ENCODE data around the gene ANKRD63.
A peak's percentile ranks its signal among the peaks of the same experiment; 100 is the strongest.

Gene ANKRD63

DNA sequence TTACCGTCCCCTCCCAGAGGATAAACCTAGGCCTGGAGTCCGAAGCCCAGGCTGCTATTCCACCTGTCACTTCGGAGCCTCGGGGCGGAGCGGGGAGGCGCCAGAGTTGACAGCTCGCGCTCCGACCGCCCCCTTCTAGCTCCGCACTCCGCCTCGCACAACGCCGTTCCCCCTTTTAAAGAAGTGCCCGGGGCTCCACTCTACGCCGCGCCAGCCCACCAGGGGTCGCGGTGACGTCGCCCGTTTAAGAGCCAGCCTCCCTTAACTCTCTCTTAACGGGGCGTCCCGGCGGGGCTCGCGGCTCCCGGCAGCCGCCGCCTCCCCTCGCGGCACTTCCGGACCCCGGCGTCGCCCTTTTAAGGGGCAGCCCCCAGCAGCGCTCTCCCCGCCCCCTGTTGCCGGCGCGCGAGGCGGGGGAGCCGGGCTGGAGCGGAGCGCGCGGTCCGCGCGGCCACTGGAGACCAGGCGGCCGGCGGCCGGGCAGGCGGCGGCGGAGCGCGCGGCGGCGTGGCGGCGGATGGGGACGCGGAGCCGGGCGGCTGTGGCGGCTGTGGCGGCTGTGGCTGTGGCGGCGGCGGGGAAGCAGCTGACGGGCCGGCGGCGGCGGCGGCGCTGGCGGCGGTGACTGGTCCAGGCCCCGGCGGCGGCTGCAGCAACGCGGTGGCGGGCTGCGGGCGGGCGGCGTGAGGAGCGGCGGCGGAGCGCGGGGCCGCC is 40.5 kb upstream of the ANKRD63 start, which contains the start of gene INAFM2:
Gene INAFM2, plus strand, starts transcription at position 454 of the 714 bp plus-strand sequence. CDS start 364 bp downstream, outside the sequence.
- in situ Hi-C loops (cut with MboI; ENCODE audit: low sequenced_read_pairs), result no loop called here
- Histone ChIP-seq H3K4me3 (peak within 1 kb of the TSS; percentile 52), H3K27me3 (ENCODE audit: low read depth) (no peaks in the 10 kb centered on the region), H3K36me3 (replicated peaks) (peaks cover 26% of the 10 kb centered on the region), H3K4me1 (peaks cover 64% of the 10 kb centered on the region), H3K9me3 (no peaks in the 10 kb centered on the region)
- peak; percentile 96 to 98 for DNase-seq (ENCODE audit: low spot score in 2 of 2)

DNA sequence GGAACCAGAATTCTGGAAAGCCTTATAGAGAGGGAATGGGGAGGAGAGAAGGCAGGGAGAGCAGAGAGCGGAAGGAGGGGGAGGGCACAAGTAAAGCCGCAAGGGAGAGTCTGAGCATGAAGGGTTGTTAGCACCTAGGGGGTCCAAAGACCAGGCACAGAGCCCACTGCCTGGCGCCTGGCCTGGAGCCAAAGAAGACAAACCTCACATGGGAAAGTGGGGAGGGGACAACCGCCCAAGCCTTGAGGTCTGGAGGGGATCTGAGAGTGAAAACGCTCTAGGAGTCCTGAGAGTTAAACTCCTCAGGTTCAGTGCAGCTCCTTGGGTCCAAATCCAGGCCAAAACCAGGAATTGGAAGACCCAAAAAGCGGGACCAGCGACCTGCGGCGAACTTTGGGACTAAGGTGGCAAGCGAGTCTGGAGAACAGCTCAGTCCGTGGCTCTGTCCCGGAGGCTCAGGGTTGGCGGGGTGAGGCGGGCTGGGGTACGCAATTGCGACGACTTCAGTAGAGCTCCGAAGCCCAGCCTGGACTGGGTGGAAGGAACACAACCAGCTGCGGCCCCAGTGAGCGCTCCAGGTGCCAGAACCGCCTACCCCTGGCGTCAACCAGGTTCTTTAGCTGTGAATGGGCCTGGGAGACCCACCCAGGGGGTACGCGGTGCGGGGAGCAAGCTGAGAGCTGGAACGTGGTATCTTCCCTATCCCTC is 39.8 kb upstream of the ANKRD63 start:
- in situ Hi-C loops (cut with MboI; ENCODE audit: low sequenced_read_pairs), result no loop called here
- peaks cover 19% of the 10 kb centered on the region for H3K36me3 ChIP-seq (replicated peaks)
- peak overlapping the region; percentile 12 for H3K4me3 ChIP-seq
- H3K27me3 ChIP-seq (ENCODE audit: low read depth), result no peaks in the 10 kb centered on the region
- peak in 1 of 2 experiments; percentile 63 for DNase-seq (ENCODE audit: low spot score in 2 of 2)
- H3K9me3 ChIP-seq, result no peaks in the 10 kb centered on the region
- H3K4me1 ChIP-seq, result peaks cover 56% of the 10 kb centered on the region

DNA sequence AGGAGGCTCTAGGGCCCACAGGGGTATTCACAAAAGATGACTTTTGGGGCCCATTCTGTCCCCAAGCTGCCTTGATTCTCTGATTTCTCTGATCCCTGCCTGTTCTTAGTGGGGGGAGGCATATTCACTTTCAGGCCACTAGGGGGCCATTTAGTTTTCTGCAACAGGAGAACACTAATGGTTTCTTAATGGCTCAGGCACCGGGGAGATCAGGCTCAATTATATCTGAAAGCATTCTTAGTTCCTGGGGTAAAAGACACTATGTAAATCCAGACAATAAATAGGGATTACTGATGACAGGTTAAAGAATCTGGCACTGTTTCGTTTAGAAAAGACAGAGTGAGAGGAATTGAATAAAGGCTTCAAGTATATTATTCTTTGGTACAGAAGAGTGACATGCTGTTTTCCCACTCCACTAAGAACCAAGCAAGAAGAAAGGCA is 38.1 kb upstream of the ANKRD63 start:
- H3K4me3 ChIP-seq, result no peak overlapping the region
- H3K27me3 ChIP-seq (ENCODE audit: low read depth), result no peaks in the 10 kb centered on the region
- in situ Hi-C loops (cut with MboI; ENCODE audit: low sequenced_read_pairs), result no loop called here
- peaks cover 7% of the 10 kb centered on the region for H3K36me3 ChIP-seq (replicated peaks)
- no peaks in the 10 kb centered on the region for H3K9me3 ChIP-seq
- peak; percentile 84 to 100 for DNase-seq (ENCODE audit: low spot score in 2 of 2)
- peaks cover 39% of the 10 kb centered on the region for H3K4me1 ChIP-seq

DNA sequence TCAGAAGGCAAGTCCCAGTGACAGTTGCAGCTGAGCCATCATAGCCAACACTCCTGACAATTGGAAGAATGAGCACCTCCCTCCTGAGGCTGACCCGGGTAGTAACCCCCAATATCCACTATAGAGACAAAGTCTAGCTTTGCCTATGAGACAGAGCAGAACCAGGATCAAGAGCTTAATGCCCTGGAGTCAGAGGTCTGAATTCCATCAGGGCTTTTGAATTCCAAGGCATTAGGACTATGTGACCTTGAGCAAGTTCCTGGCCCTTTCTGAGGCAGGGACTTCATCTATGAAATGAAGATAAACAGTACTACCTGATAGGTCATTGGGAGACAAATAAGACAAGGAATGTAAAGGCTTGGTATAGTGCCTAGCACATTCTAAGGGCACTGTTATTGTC is 37.5 kb upstream of the ANKRD63 start:
- Histone ChIP-seq H3K4me3 (no peak overlapping the region), H3K27me3 (ENCODE audit: low read depth) (no peaks in the 10 kb centered on the region), H3K36me3 (replicated peaks) (peaks cover 4% of the 10 kb centered on the region; the same call in 1 of the 2 replicates), H3K9me3 (no peaks in the 10 kb centered on the region), H3K4me1 (peaks cover 35% of the 10 kb centered on the region)
- in situ Hi-C loops (cut with MboI; ENCODE audit: low sequenced_read_pairs), result no loop called here
- DNase-seq (ENCODE audit: low spot score in 2 of 2), result peak; percentile 61 to 77

DNA sequence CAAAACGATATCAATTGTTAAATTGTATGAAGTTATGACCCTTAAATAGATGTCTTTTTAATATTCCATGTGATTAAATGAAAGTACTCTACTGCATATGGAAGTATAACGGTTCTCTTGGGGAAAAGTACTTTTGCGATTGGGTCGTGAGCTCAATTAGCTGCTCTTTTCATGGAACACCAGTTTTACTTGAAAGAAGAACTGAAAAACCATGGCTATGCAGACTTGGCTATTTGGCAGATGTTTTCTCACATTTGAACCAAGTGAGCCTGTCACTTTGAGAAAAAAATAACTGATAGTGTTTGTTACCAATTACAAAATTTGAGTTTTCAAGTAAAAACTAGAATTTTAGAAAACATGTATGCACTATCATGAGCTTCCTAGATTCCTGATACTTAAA is 34.7 kb upstream of the ANKRD63 start:
- in situ Hi-C loops (cut with MboI; ENCODE audit: low sequenced_read_pairs), result no loop called here
- no peaks in the 10 kb centered on the region for H3K9me3 ChIP-seq
- no peak for DNase-seq (ENCODE audit: low spot score in 2 of 2)
- H3K4me1 ChIP-seq, result peaks cover 43% of the 10 kb centered on the region
- no peaks in the 10 kb centered on the region for H3K27me3 ChIP-seq (ENCODE audit: low read depth)
- H3K36me3 ChIP-seq (replicated peaks), result no peaks in the 10 kb centered on the region
- H3K4me3 ChIP-seq, result no peak overlapping the region

DNA sequence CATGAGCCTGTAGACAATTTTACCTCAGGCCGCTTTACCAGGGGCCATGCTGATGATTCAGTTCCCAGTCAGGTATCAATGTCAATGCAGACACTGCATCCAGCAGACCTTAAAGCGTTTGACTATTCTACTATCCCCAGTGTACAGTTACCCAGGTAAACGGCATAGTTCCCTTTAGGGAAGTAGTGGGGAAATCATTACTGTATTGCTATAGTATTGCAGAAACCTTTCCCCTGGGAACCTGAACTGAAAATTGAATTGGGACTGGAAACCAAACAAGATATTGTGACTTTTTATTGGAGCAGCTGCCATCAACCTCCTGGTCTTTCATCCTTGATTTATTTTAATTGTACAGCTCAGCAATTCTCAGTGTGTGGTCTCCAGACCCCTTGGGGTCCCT is 34.1 kb upstream of the ANKRD63 start:
- no peaks in the 10 kb centered on the region for H3K27me3 ChIP-seq (ENCODE audit: low read depth)
- no peak overlapping the region for H3K4me3 ChIP-seq
- no peaks in the 10 kb centered on the region for H3K9me3 ChIP-seq
- in situ Hi-C loops (cut with MboI; ENCODE audit: low sequenced_read_pairs), result no loop called here
- H3K36me3 ChIP-seq (replicated peaks), result no peaks in the 10 kb centered on the region
- DNase-seq (ENCODE audit: low spot score in 2 of 2), result no peak
- H3K4me1 ChIP-seq, result peaks cover 36% of the 10 kb centered on the region

DNA sequence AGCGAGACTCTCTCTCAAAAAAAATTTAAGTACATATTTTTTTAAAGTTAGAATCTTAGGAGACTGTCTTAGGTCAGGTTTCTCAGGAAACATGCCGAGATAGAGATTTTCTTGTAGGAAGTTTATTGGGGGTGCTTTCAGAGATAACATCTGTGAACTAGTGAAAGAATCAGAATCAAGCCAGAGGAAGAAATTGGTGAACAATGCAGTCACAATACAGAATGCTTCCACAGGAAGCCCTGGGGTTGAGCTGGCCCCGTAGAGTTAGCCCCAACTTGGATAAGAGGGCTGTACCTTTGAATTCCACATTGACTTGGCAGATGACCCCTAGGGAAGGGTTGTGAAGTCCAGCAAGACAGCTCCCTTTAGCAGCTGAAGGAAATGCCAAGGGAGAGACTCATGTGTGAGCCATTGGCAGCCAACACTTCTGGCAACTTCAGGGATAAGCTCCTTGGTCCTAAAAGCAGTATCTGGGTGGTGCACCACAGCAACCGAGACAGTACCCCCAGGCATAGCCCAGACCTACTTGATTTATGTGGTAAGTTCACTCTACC is 31.9 kb upstream of the ANKRD63 start:
- Histone ChIP-seq H3K4me3 (no peak overlapping the region), H3K36me3 (replicated peaks) (no peaks in the 10 kb centered on the region), H3K27me3 (ENCODE audit: low read depth) (no peaks in the 10 kb centered on the region), H3K9me3 (no peaks in the 10 kb centered on the region), H3K4me1 (peaks cover 18% of the 10 kb centered on the region)
- DNase-seq (ENCODE audit: low spot score in 2 of 2), result no peak
- in situ Hi-C loops (cut with MboI; ENCODE audit: low sequenced_read_pairs), result no loop called here

DNA sequence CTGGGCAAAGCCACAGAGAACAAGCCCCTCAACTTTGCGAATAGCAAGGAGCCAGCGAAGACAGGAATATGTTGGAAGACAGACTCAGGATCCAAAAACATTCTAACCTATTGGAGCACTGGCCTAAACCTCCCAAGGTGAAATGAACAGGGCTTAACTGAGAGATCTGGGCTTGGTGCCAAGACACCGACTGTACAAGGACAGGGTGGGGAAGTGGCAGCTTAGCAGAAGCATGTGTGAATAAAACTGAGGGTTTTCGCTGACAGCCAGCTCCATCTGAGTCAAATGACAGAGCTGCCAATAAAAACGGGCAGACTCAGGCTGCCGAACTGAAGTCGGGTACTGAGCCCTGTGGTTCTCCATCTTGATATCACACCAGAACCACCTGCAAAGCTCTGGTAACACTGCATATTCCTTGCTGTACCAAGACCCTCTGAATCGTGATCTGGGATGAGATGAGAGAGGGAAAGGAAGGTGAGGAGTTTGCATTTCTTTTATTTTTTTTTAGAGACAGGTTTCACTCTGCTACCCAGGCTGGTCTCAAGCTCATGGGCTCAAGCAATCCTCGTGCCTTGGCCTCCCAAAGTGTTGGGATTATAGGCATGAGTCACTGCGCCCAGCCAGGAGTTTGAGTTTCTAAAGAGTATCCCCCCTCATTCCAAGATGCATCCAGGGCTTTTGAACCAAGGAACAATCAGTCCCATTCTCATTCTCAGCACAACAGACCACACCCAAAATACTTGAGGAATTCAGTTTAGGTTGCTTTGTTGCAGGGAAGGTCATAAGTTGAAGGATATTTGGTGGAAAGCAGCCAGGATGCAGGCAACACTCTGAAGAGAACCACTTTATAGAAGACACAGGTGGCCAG is 30.9 kb upstream of the ANKRD63 start:
- in situ Hi-C loops (cut with MboI; ENCODE audit: low sequenced_read_pairs), result no loop called here
- H3K9me3 ChIP-seq, result no peaks in the 10 kb centered on the region
- H3K4me1 ChIP-seq, result peaks cover 19% of the 10 kb centered on the region
- H3K4me3 ChIP-seq, result no peak overlapping the region
- no peaks in the 10 kb centered on the region for H3K36me3 ChIP-seq (replicated peaks)
- no peaks in the 10 kb centered on the region for H3K27me3 ChIP-seq (ENCODE audit: low read depth)
- DNase-seq (ENCODE audit: low spot score in 2 of 2), result peak; percentile 93 to 95

DNA sequence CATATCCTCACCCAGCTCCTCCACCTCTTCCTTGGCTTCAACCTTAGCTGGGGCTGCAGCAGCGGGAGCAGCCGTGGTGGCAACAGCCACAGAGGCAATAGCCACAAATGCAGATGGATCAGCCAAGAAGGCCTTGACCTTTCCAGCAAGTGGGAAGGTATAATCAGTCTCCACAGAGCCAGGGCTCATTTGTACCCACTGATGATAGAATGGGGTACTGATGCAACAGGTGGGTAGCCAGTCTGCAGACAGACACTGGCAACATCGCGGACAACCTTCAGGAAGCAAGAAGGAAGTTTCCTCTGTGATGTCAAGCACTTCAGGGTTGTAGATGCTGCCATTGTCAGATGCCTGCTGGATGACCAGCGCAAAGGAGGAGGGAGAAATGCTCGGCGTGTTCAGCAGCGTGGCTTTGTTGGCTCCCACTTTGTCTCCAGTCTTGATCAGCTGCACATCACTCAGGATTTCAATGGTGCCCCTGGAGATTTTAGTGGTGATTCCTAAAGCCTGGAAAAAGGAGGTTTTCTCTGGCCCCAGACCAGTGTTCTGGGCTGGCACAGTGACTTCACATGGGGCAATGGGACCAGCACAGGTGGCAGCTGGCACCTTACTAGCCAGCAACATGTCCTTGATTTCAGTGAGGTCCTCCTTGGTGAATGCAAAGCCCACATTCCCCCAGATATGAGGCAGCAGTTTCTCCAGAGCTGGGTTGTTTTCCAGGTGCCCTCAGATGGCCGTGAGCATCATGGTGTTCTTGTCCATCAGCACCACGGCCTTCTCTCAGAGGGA is 29.7 kb upstream of the ANKRD63 start:
- H3K36me3 ChIP-seq (replicated peaks), result no peaks in the 10 kb centered on the region
- no peaks in the 10 kb centered on the region for H3K27me3 ChIP-seq (ENCODE audit: low read depth)
- DNase-seq (ENCODE audit: low spot score in 2 of 2), result no peak
- H3K4me3 ChIP-seq, result no peak overlapping the region
- H3K4me1 ChIP-seq, result peaks cover 20% of the 10 kb centered on the region
- in situ Hi-C loops (cut with MboI; ENCODE audit: low sequenced_read_pairs), result no loop called here
- H3K9me3 ChIP-seq, result no peaks in the 10 kb centered on the region

DNA sequence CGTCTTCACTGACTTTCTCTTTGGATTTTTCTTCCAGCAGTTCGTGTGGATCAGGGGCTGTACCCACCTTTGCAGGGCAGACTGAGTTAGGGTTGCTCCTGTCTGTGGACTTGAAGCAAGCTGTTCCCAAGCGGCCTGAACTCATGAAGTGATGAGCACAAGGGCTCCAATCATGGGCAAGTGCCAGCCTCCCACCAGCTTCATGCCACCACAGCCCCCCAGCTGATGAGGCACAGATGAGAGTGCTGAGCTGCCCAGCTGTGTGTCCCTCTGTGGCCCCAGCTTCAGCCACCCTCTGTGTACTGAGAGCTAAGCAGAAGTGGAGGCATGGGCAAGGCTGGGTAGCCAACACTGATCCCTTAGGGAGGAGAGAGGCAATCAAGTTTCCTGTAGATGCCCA is 28.1 kb upstream of the ANKRD63 start:
- H3K36me3 ChIP-seq (replicated peaks), result no peaks in the 10 kb centered on the region
- H3K4me3 ChIP-seq, result no peak overlapping the region
- H3K27me3 ChIP-seq (ENCODE audit: low read depth), result no peaks in the 10 kb centered on the region
- DNase-seq (ENCODE audit: low spot score in 2 of 2), result no peak
- peaks cover 20% of the 10 kb centered on the region for H3K4me1 ChIP-seq
- in situ Hi-C loops (cut with MboI; ENCODE audit: low sequenced_read_pairs), result no loop called here
- no peaks in the 10 kb centered on the region for H3K9me3 ChIP-seq

DNA sequence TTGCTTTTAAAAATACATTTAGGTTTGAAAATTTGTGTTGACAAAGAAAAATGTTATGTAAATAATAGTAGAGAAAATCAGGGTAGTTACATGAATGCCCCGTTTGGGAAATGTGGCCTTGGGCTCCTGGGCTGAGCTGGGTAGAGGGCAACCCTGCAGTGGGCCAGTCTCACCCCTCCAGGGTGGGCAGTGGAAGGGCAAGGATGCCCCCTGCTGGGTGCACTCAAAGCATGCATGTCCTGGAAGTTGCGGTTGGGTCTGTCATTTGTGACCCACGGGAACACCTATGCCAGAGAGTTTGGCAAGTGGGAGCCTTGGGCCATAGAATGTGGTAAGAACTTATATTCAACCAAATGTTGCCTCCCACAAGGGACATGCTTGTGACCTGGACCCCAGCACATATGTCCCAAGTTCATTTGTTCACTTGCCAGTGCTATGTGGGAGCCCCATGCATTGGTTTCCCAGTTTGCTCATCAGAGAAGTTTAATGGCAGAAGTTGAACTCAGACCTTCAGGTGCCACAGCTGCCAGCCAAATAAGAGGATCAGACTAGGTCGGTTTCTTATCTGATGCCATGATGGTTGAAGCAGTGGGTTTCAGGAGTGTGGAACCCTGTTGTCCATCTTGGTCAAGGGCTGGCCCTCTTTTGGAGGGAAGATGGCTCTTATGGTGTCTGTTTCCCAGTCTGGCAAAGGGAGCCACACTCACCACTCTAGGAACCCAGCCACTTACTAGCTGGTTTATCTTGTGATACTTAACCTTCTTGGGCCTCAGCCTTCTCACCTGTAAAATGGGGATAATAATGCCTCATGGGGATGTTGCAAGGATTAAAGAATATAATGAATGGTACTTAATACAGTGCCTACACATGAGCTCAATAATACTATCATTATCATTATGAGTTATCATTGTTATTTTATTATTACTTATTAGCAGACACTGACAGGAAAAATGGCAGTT is 27.4 kb upstream of the ANKRD63 start:
- Histone ChIP-seq H3K27me3 (ENCODE audit: low read depth) (no peaks in the 10 kb centered on the region), H3K4me3 (no peak overlapping the region), H3K9me3 (no peaks in the 10 kb centered on the region), H3K4me1 (peaks cover 20% of the 10 kb centered on the region), H3K36me3 (replicated peaks) (no peaks in the 10 kb centered on the region)
- peak; percentile 24 to 75 for DNase-seq (ENCODE audit: low spot score in 2 of 2)
- in situ Hi-C loops (cut with MboI; ENCODE audit: low sequenced_read_pairs), result no loop called here

DNA sequence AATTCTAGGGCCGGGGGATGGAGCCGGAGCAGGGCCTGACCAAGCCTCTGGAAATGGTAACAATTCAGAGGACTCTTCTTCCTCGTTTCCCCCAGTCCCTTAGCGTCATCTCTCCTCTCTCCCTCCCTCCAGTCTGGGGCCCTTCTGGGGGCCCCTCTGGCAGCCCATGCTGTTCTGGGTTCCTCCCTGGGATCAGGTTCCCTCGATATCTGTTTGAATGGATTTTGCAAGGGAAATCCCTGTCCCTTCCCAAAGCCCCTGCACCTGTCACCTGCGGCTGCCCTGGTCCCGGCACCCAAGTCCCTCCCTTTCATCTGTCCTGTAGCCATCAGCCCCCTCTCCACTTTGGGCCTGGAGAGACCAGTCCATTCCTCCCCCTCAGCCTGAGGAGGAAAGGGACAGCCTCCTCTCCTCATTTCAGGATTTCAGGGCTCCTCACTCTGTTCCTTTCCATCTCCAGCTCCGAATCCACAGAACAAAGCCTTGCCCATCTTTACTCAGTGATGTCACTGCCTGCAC is 26.5 kb upstream of the ANKRD63 start:
- in situ Hi-C loops (cut with MboI; ENCODE audit: low sequenced_read_pairs), result no loop called here
- H3K36me3 ChIP-seq (replicated peaks), result no peaks in the 10 kb centered on the region
- peaks cover 15% of the 10 kb centered on the region for H3K4me1 ChIP-seq
- H3K9me3 ChIP-seq, result no peaks in the 10 kb centered on the region
- H3K4me3 ChIP-seq, result no peak overlapping the region
- DNase-seq (ENCODE audit: low spot score in 2 of 2), result no peak
- no peaks in the 10 kb centered on the region for H3K27me3 ChIP-seq (ENCODE audit: low read depth)

All from HAP-1 (cell line).